Naive thymus-derived CD4-positive, alpha-beta T cell (primary cell): ENCODE results near the gene NPB. TPM values are rescaled to one million over a fixed set of nuclear protein-coding genes. Genes with fewer than 3 reads are reported as not detected.
A peak's percentile ranks its signal among the peaks of the same experiment; 100 is the strongest.

Experiments used
- ATAC-seq: fragments of 150-1000 bp; cut with Tn5 transposase; 2 replicates; pipeline ENCODE4 v1.10.0; 2021; ENCODE audit warnings: mild to moderate bottlenecking, moderate library complexity
- CTCF ChIA-PET: fragments of 350-600 bp; sonication (Branson Sonifier 250); formaldehyde crosslinking; loops from one replicate; lab custom pipeline; 2021; ENCODE audit warnings: antibody characterized with exemption; lab: Charles Lee
- POLR2A ChIA-PET: fragments of 350-600 bp; sonication (Branson Sonifier 250); formaldehyde crosslinking; loops from one replicate; lab custom pipeline; 2021; ENCODE audit warnings: antibody characterized with exemption, inconsistent platforms; lab: Charles Lee
- DNase-seq, 9 donors: peaks; one replicate each; pipeline versions ENCODE4 v3.0.0 to v3.0.0-alpha.2; 2020 to 2022; ENCODE audit warnings: mixed read lengths in 1 of 9
- H3K27ac ChIP-seq: one replicate; pipeline ENCODE4 v1.7.0; 2013; ENCODE audit warnings: mild to moderate bottlenecking, low read depth, low read length, moderate library complexity
- H3K27me3 ChIP-seq, 2 donors: one replicate each; pipeline ENCODE4 v1.7.0; 2013; ENCODE audit warnings: low read length in 2 of 2, mild to moderate bottlenecking in 2 of 2, moderate library complexity in 2 of 2; ENCODE audit not compliant: control insufficient read depth in 2 of 2, insufficient read depth in 2 of 2
- H3K36me3 ChIP-seq, 3 experiments: 1 replicate in 2 of 3; 2 replicates in 1 of 3; pipeline ENCODE4 v1.7.0; 2013; ENCODE audit warnings: low read length in 3 of 3, mild to moderate bottlenecking in 3 of 3, moderate library complexity in 1 of 3; ENCODE audit not compliant: insufficient read depth in 3 of 3, control insufficient read depth in 2 of 3
- H3K4me1 ChIP-seq, 2 donors: one replicate each; pipeline ENCODE4 v1.7.0; 2013; ENCODE audit warnings: low read length in 2 of 2, mild to moderate bottlenecking in 2 of 2, moderate library complexity in 1 of 2; ENCODE audit not compliant: control insufficient read depth in 2 of 2, insufficient read depth in 2 of 2
- H3K4me3 ChIP-seq: 2 replicates; pipeline ENCODE4 v1.7.0; 2013; ENCODE audit warnings: mild to moderate bottlenecking, low read length
- H3K9me3 ChIP-seq, 3 experiments: 1 replicate in 2 of 3; 2 replicates in 1 of 3; pipeline ENCODE4 v1.7.0; 2013; ENCODE audit warnings: low read length in 3 of 3; ENCODE audit not compliant: control insufficient read depth in 2 of 3
- H3K27ac Mint-ChIP-seq, 9 donors: one replicate each; pipeline ENCODE4 v1.8.0; 2020 to 2022; ENCODE audit warnings: mixed read lengths in 9 of 9, mild to moderate bottlenecking in 8 of 9, moderate library complexity in 5 of 9, inconsistent platforms in 2 of 9
- H3K27me3 Mint-ChIP-seq, 5 donors: one replicate each; pipeline ENCODE4 v1.8.0; 2021 to 2022; ENCODE audit warnings: mixed read lengths in 5 of 5, mild to moderate bottlenecking in 1 of 5
- H3K36me3 Mint-ChIP-seq, 5 donors: one replicate each; pipeline ENCODE4 v1.8.0; 2020 to 2022; ENCODE audit warnings: mixed read lengths in 5 of 5, mild to moderate bottlenecking in 3 of 5, inconsistent platforms in 1 of 5
- H3K4me1 Mint-ChIP-seq, 7 donors: one replicate each; pipeline ENCODE4 v1.8.0; 2020 to 2022; ENCODE audit warnings: mixed read lengths in 7 of 7, mild to moderate bottlenecking in 3 of 7, inconsistent platforms in 1 of 7
- H3K4me3 Mint-ChIP-seq, 10 donors: one replicate each; pipeline ENCODE4 v1.8.0; 2020 to 2022; ENCODE audit warnings: mild to moderate bottlenecking in 10 of 10, mixed read lengths in 10 of 10, moderate library complexity in 6 of 10, inconsistent platforms in 2 of 10
- H3K9me3 Mint-ChIP-seq, 11 donors: one replicate each; pipeline ENCODE4 v1.8.0; 2020 to 2022; ENCODE audit warnings: mixed read lengths in 11 of 11, mild to moderate bottlenecking in 4 of 11, inconsistent platforms in 1 of 11, moderate library complexity in 1 of 11
- intact Hi-C, 2 donors: fragments of 100-400 bp; cut with micrococcal nuclease; formaldehyde crosslinking; loops; one replicate each; pipeline ENCODE4 v1.15.1; 2023
- polyA plus RNA-seq, 2 donors: library from polyadenylated mRNA; unstranded; fragments of 300-500 nt; fragmentation: Illumina TruSeq; gene quantifications; one replicate each; pipeline ENCODE4 v1.2.3, GENCODE V29; 2021
- total RNA-seq, 6 experiments: library from RNA in 5 of 6; stranded (reverse) in 5 of 6; gene quantifications; 1 replicate in 5 of 6; 2 replicates in 1 of 6; pipeline ENCODE4 v1.2.3 and lab custom pipeline; 2021 to 2026

Gene NPB
- total and polyA plus RNA-seq, 7 experiments from 2014 or later: 0.20 to 0.59 (median 0.51) TPM; not detected in 2

- Mint-ChIP-seq H3K27ac (peak overlapping the region; percentile 88 to 97 (median 95)), H3K27me3 (no peaks in the 10 kb centered on the region), H3K4me3 (peak overlapping the region; percentile 82 to 91 (median 86)), H3K4me1 (peaks cover 11 to 43% (median 41%) of the 10 kb centered on the region in 7 donors), H3K36me3 (peaks cover 0 to 16% (median 0%) of the 10 kb centered on the region in 5 donors), H3K9me3 (peaks cover 0 to 2% (median 0%) of the 10 kb centered on the region in 11 donors)
- Histone ChIP-seq H3K4me3 (peak overlapping the region; percentile 93), H3K9me3 (no peaks in the 10 kb centered on the region), H3K27me3 (no peaks in the 10 kb centered on the region), H3K4me1 (peaks cover 25 to 28% of the 10 kb centered on the region in 2 donors), H3K27ac (peak overlapping the region; percentile 98), H3K36me3 (peaks cover 8 to 21% (median 12%) of the 10 kb centered on the region in 3 experiments)
- ChIA-PET CTCF (no interaction called here), POLR2A (interaction anchor here (0.6 to 4.5 kb wide), 16 partner anchors 9 to 648 kb away, joined by 3 to 62 read pairs (median 5); partner anchors contain the start of genes ALYREF, ANAPC11, MCRIP1 and P4HB)
- DNase-seq (peak; percentile 93 to 99 (median 97)), ATAC-seq (peak; percentile 45)
- intact Hi-C loops: loop anchor here (1.0 to 5.0 kb wide), 6 partner anchors 11 to 152 kb away; partner anchors contain the start of genes ALYREF (in 2 of the 2), ANAPC11 (in 2 of the 2), MAFG (in 2 of the 2) and LRRC45 (in 1 of the 2)
Measured at GRCh38 chr17:81871387-81872230, 30.4 kb upstream of the NPB start.

GRCh38 chr17:81877569-81877968 lies 24.5 kb upstream of the NPB start:
- Mint-ChIP-seq H3K4me1 (peaks cover 2 to 23% (median 17%) of the 10 kb centered on the region in 7 donors), H3K4me3 (peak overlapping the region in 1 of 10 donors; percentile 51), H3K36me3 (peaks cover 0 to 23% (median 4%) of the 10 kb centered on the region in 5 donors), H3K27ac (peak overlapping the region in 3 of 9 donors; percentile 36 to 64 (median 44)), H3K9me3 (no peaks in the 10 kb centered on the region), H3K27me3 (no peaks in the 10 kb centered on the region)
- CTCF ChIA-PET: no interaction called here
- Histone ChIP-seq H3K36me3 (peaks cover 0 to 16% (median 3%) of the 10 kb centered on the region in 3 experiments), H3K4me1 (peaks cover 5 to 13% of the 10 kb centered on the region in 2 donors), H3K27me3 (no peaks in the 10 kb centered on the region), H3K9me3 (no peaks in the 10 kb centered on the region), H3K27ac (no peak overlapping the region), H3K4me3 (no peak overlapping the region)
- ATAC-seq (no peak), DNase-seq (no peak)
- POLR2A ChIA-PET: interaction anchor here (1.1 kb wide), 1 partner anchor 14 kb away, joined by 3 read pairs; the partner anchor contains the start of genes ALYREF and ANAPC11
- intact Hi-C loops: no loop called here

- ChIA-PET POLR2A (interaction anchor here (1.1 kb wide), 1 partner anchor 13 kb away, joined by 3 read pairs; the partner anchor contains the start of genes ALYREF and ANAPC11), CTCF (no interaction called here)
- Histone ChIP-seq H3K27ac (no peak overlapping the region), H3K9me3 (no peaks in the 10 kb centered on the region), H3K27me3 (no peaks in the 10 kb centered on the region), H3K36me3 (peaks cover 0 to 19% (median 3%) of the 10 kb centered on the region in 3 experiments), H3K4me3 (no peak overlapping the region), H3K4me1 (peaks cover 0 to 6% of the 10 kb centered on the region in 2 donors)
- intact Hi-C loops: no loop called here
- H3K27me3 Mint-ChIP-seq: no peaks in the 10 kb centered on the region
- H3K4me1 Mint-ChIP-seq: peaks cover 0 to 16% (median 10%) of the 10 kb centered on the region in 7 donors
- H3K9me3 Mint-ChIP-seq: no peaks in the 10 kb centered on the region
- no peak overlapping the region for H3K4me3 Mint-ChIP-seq
- ATAC-seq: no peak
- peaks cover 0 to 26% (median 4%) of the 10 kb centered on the region in 5 donors for H3K36me3 Mint-ChIP-seq
- DNase-seq: no peak
- no peak overlapping the region for H3K27ac Mint-ChIP-seq
Measured at GRCh38 chr17:81878294-81878693, 23.7 kb upstream of the NPB start.

GRCh38 chr17:81879121-81879520 lies 22.9 kb upstream of the NPB start:
- CTCF ChIA-PET: interaction anchor here (0.5 to 0.7 kb wide), 2 partner anchors 356 to 890 kb away, joined by 3 read pairs; no protein-coding TSS in a partner anchor
- H3K4me3 Mint-ChIP-seq: no peak overlapping the region
- no peaks in the 10 kb centered on the region for H3K27me3 ChIP-seq
- H3K36me3 ChIP-seq: peaks cover 0 to 23% (median 3%) of the 10 kb centered on the region in 3 experiments
- intact Hi-C loops: no loop called here
- peaks cover 0 to 11% (median 8%) of the 10 kb centered on the region in 7 donors for H3K4me1 Mint-ChIP-seq
- H3K4me1 ChIP-seq: no peaks in the 10 kb centered on the region
- no peak overlapping the region for H3K27ac ChIP-seq
- ATAC-seq (no peak), DNase-seq (no peak)
- POLR2A ChIA-PET: interaction anchor here (0.8 to 0.9 kb wide), 3 partner anchors 9 to 17 kb away, joined by 3 to 4 read pairs (median 3); no protein-coding TSS in a partner anchor
- H3K4me3 ChIP-seq: no peak overlapping the region
- H3K27me3 Mint-ChIP-seq: no peaks in the 10 kb centered on the region
- H3K36me3 Mint-ChIP-seq: peaks cover 0 to 26% (median 4%) of the 10 kb centered on the region in 5 donors
- H3K9me3 ChIP-seq: no peaks in the 10 kb centered on the region
- peak overlapping the region in 1 of 9 donors; percentile 11 for H3K27ac Mint-ChIP-seq
- no peaks in the 10 kb centered on the region for H3K9me3 Mint-ChIP-seq

- ChIA-PET CTCF (no interaction called here), POLR2A (interaction anchor here (1.3 kb wide), 1 partner anchor 15 kb away, joined by 3 read pairs; no protein-coding TSS in a partner anchor)
- H3K4me1 ChIP-seq: peaks cover 0 to 2% of the 10 kb centered on the region in 2 donors
- intact Hi-C loops: no loop called here
- H3K9me3 ChIP-seq: no peaks in the 10 kb centered on the region
- Mint-ChIP-seq H3K27ac (peak overlapping the region in 3 of 9 donors; percentile 12 to 38 (median 17)), H3K27me3 (no peaks in the 10 kb centered on the region), H3K4me1 (peaks cover under 1 to 21% (median 14%) of the 10 kb centered on the region in 7 donors), H3K4me3 (no peak overlapping the region), H3K9me3 (peaks cover 0 to 1% (median 0%) of the 10 kb centered on the region in 11 donors), H3K36me3 (peaks cover 5 to 34% (median 10%) of the 10 kb centered on the region in 5 donors)
- H3K27me3 ChIP-seq: no peaks in the 10 kb centered on the region
- H3K36me3 ChIP-seq: peaks cover 14 to 70% (median 17%) of the 10 kb centered on the region in 3 experiments
- H3K4me3 ChIP-seq: no peak overlapping the region
- no peak overlapping the region for H3K27ac ChIP-seq
- DNase-seq (no peak), ATAC-seq (no peak)
Measured at GRCh38 chr17:81884520-81884919, 17.5 kb upstream of the NPB start.

GRCh38 chr17:81884968-81885367 lies 17.1 kb upstream of the NPB start:
- peaks cover 14 to 72% (median 20%) of the 10 kb centered on the region in 3 experiments for H3K36me3 ChIP-seq
- H3K4me1 ChIP-seq: peaks cover 0 to 6% of the 10 kb centered on the region in 2 donors
- CTCF ChIA-PET: no interaction called here
- Mint-ChIP-seq H3K4me1 (peaks cover 0 to 22% (median 15%) of the 10 kb centered on the region in 7 donors), H3K4me3 (no peak overlapping the region), H3K36me3 (peaks cover 5 to 31% (median 10%) of the 10 kb centered on the region in 5 donors), H3K27ac (peak overlapping the region in 1 of 9 donors; percentile 4), H3K27me3 (no peaks in the 10 kb centered on the region), H3K9me3 (peaks cover 0 to 1% (median 0%) of the 10 kb centered on the region in 11 donors)
- H3K9me3 ChIP-seq: no peaks in the 10 kb centered on the region
- no peak overlapping the region for H3K27ac ChIP-seq
- DNase-seq: no peak
- POLR2A ChIA-PET: interaction anchor here (1.3 kb wide), 1 partner anchor 15 kb away, joined by 3 read pairs; no protein-coding TSS in a partner anchor
- no peaks in the 10 kb centered on the region for H3K27me3 ChIP-seq
- intact Hi-C loops: no loop called here
- no peak overlapping the region for H3K4me3 ChIP-seq
- ATAC-seq: peak; percentile 19
